Cardiac fibroblast (primary cell): ENCODE results near the gene MX1.
A peak's percentile ranks its signal among the peaks of the same experiment; 100 is the strongest.

Experiments used
- DNase-seq, 2 donors: peaks; one replicate each; pipeline versions ENCODE4 v3.0.0 to v3.0.0-alpha.2; 2010; ENCODE audit warnings: low read depth in 2 of 2
- H3K4me3 ChIP-seq, 2 donors: replicated peaks in 1 of 2; 1 replicate in 1 of 2; 2 replicates in 1 of 2; pipeline ENCODE4 v1.5.1; 2011; ENCODE audit warnings: low read depth in 2 of 2, low read length in 2 of 2, mild to moderate bottlenecking in 2 of 2, moderate library complexity in 1 of 2
- TF ChIP-seq, protein P1 (sequence below): IDR thresholded peaks from one replicate; pipeline ENCODE4 v1.5.1; 2011; ENCODE audit warnings: low read depth, mild to moderate bottlenecking, low read length, inconsistent platforms

MX1 gene

DNA sequence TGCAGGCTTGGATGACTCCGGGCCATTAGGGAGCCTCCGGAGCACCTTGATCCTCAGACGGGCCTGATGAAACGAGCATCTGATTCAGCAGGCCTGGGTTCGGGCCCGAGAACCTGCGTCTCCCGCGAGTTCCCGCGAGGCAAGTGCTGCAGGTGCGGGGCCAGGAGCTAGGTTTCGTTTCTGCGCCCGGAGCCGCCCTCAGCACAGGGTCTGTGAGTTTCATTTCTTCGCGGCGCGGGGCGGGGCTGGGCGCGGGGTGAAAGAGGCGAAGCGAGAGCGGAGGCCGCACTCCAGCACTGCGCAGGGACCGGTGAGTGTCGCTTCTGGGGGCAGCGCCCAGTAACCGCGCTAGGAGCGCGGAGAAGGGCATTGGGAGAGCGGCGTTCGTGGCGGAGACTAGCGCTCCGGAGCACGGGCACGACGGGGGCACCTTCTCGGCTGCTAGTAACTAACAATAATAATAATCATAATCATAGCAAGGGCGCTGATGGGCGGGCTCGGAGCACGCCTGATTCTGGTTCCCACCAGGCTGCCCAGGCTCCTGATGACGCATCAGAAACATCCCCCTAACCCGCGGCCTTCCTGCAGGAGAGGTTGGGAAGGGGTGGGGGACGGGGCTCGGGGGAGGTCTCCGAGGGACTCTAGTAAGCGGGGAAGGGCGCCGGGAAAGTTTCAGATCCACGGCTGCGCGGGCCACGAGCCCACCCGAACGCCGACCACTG lies at the start of gene MX1:
MX1 (plus strand) TSS at position 286 of the 722 bp plus-strand sequence. CDS start 5,832 bp downstream, outside the sequence.
- DNase-seq, result peak; percentile 19 to 53
- H3K4me3 ChIP-seq, result peak within 1 kb of the TSS; percentile 57 to 63
- TF ChIP-seq, protein P1, sequence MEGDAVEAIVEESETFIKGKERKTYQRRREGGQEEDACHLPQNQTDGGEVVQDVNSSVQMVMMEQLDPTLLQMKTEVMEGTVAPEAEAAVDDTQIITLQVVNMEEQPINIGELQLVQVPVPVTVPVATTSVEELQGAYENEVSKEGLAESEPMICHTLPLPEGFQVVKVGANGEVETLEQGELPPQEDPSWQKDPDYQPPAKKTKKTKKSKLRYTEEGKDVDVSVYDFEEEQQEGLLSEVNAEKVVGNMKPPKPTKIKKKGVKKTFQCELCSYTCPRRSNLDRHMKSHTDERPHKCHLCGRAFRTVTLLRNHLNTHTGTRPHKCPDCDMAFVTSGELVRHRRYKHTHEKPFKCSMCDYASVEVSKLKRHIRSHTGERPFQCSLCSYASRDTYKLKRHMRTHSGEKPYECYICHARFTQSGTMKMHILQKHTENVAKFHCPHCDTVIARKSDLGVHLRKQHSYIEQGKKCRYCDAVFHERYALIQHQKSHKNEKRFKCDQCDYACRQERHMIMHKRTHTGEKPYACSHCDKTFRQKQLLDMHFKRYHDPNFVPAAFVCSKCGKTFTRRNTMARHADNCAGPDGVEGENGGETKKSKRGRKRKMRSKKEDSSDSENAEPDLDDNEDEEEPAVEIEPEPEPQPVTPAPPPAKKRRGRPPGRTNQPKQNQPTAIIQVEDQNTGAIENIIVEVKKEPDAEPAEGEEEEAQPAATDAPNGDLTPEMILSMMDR, result no peak

GRCh38 chr21:41377715-41378114 lies 48.3 kb upstream of the MX1 start:
- TF ChIP-seq, protein P1, result no peak

DNA sequence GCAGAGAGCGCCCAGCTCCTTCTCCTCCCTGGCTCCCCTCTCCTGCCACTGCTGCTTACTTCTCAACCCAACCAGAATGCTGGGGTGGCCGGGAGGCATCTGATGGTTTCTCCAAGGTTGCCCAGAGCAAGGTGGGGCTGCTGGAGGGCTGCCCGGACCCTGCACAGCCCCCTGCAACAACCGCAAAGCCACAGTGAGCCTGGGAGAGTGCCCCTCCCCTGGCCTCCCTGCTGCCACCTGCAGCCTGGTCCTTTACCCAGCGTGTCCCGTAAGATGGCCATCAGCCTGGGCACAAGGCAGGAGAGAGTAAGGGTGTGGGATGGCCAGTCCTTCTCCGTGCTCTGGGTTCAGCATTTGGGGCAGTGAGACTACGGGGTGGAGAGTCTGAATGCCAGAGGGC lies 47.2 kb upstream of the MX1 start:
- no peak for DNase-seq
- TF ChIP-seq, protein P1, result no peak
- no peak overlapping the region for H3K4me3 ChIP-seq

More at GRCh38 chr21:41377715-41378114, 48.3 kb upstream of the MX1 start:
- no peak for DNase-seq
- no peak overlapping the region for H3K4me3 ChIP-seq

DNA sequence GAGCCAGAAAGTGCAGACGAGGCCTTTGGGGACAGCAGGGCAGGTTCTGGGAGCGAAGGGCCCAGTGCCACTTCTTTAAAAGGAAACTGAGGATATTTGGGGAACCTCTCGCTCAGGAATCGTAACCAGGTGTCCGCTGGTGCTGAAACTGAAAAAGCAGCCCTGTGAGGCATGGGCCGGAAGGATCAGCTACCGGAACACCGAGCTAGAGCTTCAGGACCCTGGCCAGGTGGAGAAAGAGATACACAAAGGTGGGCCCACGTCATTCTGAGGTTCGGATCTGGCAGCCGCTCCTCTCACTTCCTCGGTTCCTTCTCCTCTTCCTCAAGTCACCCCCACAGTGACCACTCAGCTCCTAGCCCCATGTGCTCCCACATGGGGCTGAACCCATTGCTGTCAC lies 46.1 kb upstream of the MX1 start:
- no peak overlapping the region for H3K4me3 ChIP-seq
- DNase-seq, result no peak
- TF ChIP-seq, protein P1, result no peak

- DNase-seq, result no peak
- TF ChIP-seq, protein P1, result no peak
These were observed 44.3 kb upstream of the MX1 start for GRCh38 chr21:41381731-41382130.

DNA sequence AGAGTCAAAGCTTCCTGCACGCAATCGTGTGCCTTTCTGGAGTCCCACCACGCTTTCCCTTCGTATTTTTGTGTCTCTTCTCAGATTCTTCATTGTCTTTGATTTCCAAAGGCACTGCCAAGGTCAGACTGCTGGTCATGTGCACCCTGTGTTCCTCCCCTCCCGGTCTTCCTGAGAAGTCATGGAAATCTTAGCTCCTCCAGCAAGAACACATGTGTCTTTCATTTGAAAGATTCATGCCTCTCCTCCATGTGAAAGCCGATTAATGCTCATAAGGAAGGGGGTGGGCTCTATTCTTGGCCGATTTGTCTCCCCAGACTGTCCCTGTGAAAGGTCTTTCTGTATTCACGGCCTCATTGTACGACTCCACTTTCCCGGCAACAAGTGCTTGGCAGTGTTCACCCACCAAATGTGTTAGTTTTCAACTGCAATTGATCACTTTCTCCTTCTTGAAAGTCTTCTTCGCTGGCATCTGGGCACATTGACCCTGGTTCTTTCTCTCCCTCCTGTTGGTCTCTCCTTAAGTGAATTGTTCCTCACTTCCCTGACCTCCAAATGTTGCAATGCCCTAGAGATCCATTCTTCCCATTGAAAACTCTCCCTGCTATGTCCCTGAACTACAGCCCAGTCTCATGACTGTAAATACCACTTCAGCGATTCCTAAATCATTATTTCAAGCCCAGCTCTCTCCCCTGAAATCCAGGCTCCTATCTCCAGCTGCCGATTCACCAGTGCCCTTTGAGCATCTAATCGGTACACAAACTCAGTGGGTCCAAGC lies 38.8 kb upstream of the MX1 start:
- DNase-seq, result no peak
- TF ChIP-seq, protein P1, result no peak
- no peak overlapping the region for H3K4me3 ChIP-seq

More at GRCh38 chr21:41381731-41382130, 44.3 kb upstream of the MX1 start:
- no peak overlapping the region for H3K4me3 ChIP-seq
